DND-41 (cell line): Measurements from ENCODE around the gene PM20D2.

Experiments
- EZH2 ChIP-seq: IDR thresholded peaks from 3 replicates; pipeline ENCODE4 v1.6.1; 2012; ENCODE audit warnings: borderline replicate concordance, low read depth, mild to moderate bottlenecking, moderate library complexity, low read length, inconsistent platforms; ENCODE audit not compliant: severe bottlenecking
- TF ChIP-seq, protein P1 (sequence below): IDR thresholded peaks from 2 replicates; pipeline ENCODE4 v1.5.1; 2012; ENCODE audit warnings: borderline replicate concordance, low read length, moderate library complexity, mild to moderate bottlenecking; ENCODE audit not compliant: poor library complexity, severe bottlenecking; ENCODE audit errors: extremely low read depth

DNA sequence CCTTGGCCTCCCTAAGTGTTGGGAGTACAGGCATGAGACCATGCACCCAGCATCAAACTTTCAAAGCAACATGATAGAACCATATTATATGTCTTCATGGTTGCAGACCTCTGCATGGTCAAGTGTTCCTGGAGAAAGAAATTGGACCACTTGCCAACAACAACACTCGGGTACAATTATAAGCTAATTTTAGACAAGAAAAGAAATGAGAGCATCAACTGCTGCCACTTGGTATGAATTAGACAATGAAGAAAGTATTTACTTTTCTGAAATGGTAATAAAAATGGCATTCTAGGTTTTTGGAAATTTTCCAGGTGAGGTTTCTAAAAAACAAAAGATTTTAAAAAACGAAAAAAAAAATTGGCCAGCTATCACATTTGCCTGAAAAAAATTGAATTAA lies 7.7 kb upstream of the PM20D2 start:
- TF ChIP-seq EZH2: no peak
- TF ChIP-seq, protein P1, sequence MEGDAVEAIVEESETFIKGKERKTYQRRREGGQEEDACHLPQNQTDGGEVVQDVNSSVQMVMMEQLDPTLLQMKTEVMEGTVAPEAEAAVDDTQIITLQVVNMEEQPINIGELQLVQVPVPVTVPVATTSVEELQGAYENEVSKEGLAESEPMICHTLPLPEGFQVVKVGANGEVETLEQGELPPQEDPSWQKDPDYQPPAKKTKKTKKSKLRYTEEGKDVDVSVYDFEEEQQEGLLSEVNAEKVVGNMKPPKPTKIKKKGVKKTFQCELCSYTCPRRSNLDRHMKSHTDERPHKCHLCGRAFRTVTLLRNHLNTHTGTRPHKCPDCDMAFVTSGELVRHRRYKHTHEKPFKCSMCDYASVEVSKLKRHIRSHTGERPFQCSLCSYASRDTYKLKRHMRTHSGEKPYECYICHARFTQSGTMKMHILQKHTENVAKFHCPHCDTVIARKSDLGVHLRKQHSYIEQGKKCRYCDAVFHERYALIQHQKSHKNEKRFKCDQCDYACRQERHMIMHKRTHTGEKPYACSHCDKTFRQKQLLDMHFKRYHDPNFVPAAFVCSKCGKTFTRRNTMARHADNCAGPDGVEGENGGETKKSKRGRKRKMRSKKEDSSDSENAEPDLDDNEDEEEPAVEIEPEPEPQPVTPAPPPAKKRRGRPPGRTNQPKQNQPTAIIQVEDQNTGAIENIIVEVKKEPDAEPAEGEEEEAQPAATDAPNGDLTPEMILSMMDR: no peak
